Activated naive CD8-positive, alpha-beta T cell treated with anti-CD3 and anti-CD28 coated beads for 36 hours (primary cell): ENCODE results near the gene NRG3. TPM values are rescaled to one million over a fixed set of nuclear protein-coding genes. Genes with fewer than 3 reads are reported as not detected.

Source experiments
- DNase-seq: peaks from one replicate; pipeline ENCODE4 v3.0.0; 2021
- H3K27ac Mint-ChIP-seq: one replicate; pipeline ENCODE4 v1.8.0; 2022; ENCODE audit warnings: mild to moderate bottlenecking, moderate library complexity, mixed read lengths
- H3K27me3 Mint-ChIP-seq: one replicate; pipeline ENCODE4 v1.8.0; 2022; ENCODE audit warnings: mild to moderate bottlenecking, mixed read lengths
- H3K36me3 Mint-ChIP-seq: one replicate; pipeline ENCODE4 v1.8.0; 2021; ENCODE audit warnings: mild to moderate bottlenecking, mixed read lengths
- H3K4me1 Mint-ChIP-seq: one replicate; pipeline ENCODE4 v1.8.0; 2021; ENCODE audit warnings: mixed read lengths
- H3K4me3 Mint-ChIP-seq: one replicate; pipeline ENCODE4 v1.8.0; 2022; ENCODE audit warnings: mild to moderate bottlenecking, moderate library complexity, mixed read lengths
- H3K9me3 Mint-ChIP-seq: one replicate; pipeline ENCODE4 v1.8.0; 2022; ENCODE audit warnings: mixed read lengths
- total RNA-seq, 2 experiments: library from RNA; stranded (reverse); gene quantifications; one replicate each; pipeline ENCODE4 v1.2.3, GENCODE V29; 2021

The NRG3 gene
- total RNA-seq, 2 experiments from 2014 or later: not detected

DNA sequence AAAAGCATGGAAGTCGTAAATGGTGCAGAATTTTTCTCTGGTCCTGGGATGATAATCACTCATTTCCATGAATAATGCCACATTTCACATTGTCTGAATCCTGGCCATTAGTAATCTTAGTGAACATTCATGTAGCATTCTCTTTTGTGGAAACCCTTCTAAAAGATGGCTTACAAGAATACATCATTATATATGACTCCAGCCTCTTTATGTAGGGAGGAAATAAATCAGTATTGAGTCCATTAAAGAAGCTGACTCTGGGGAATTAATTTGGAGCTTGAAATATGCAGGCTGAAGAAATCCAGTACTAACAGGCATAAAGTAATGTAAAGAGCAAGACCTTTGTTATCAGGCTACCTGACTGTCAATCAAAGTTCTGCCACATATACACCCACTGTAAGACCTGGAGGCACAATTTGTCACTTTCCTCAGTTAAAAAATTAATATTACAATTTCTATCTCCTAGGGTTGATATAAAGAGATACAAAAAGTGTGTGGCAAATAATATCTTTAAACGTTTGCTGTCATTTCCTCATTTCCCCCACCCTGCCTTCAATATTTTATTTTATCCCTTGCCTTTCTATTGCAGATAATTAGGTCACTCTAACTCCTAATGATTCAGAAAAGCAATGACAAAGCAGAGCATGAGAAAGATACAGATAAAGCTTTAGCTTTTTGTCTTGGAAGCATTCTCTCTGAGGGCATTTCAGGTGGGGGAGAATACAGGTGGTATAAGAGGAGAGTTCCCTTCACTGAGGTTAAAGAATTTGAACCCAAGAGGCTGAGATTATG is 1142.3 kb downstream of the NRG3 start:
- peaks cover 10% of the 10 kb centered on the region for H3K9me3 Mint-ChIP-seq
- DNase-seq: no peak
- H3K27ac Mint-ChIP-seq: no peak overlapping the region
- no peaks in the 10 kb centered on the region for H3K27me3 Mint-ChIP-seq
- H3K4me3 Mint-ChIP-seq: no peak overlapping the region
- no peaks in the 10 kb centered on the region for H3K36me3 Mint-ChIP-seq
- H3K4me1 Mint-ChIP-seq: no peaks in the 10 kb centered on the region

DNA sequence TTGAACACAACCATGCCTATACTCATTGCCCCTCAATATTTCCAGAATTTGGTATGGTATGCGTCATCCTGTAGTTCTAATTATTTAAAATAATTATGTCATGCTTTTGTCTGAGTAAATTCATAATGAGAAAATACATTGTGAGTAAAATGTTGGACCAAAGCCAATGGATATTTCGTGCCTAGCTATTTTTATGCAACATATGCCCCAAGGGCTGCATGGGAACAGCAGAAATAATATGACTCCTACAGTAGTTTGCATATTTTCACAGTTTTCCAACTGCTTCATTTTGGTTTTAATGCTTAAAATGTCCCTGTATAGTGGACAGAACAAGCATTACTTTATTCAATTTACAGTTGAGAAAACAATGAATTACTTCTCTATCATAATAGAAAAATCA is 1148.7 kb downstream of the NRG3 start:
- Mint-ChIP-seq H3K4me1 (no peaks in the 10 kb centered on the region), H3K36me3 (no peaks in the 10 kb centered on the region), H3K27ac (no peak overlapping the region), H3K27me3 (no peaks in the 10 kb centered on the region), H3K9me3 (peaks cover 15% of the 10 kb centered on the region), H3K4me3 (no peak overlapping the region)
- no peak for DNase-seq
